NCI-H82 (cell line): ENCODE data around the gene ZNF182.
"Not testable (repeated sequence)": the region's sequence is repeated elsewhere in the genome, so short reads cannot be mapped to it uniquely, and the experiment has no call there.

Experiments used
- DNase-seq: peaks from one replicate; lab custom pipeline; 2025; lab: John Stamatoyannopoulos, UW

The ZNF182 gene

DNA sequence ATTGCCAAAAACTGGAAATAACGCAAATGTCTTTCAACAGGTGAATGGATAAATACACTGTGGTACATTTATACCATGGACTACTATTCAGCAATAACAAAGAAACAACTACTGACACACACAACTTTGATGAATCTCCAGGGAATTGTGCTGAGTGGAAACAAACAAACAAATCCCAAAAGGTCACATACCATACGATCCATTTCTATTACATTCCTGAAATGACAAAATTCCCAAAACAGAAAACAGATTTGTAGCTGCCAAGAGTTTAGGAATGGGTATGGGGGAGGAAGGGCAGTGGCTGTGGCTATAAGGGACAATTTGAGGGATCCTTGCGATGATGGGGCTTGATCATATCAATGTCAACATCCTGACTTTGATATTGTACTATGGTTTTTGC is 2.5 kb downstream of the ZNF182 start:
- DNase-seq = no peak

GRCh38 chrX:47992669-47993068 is 11.1 kb downstream of the ZNF182 start:
- DNase-seq = no peak

DNA sequence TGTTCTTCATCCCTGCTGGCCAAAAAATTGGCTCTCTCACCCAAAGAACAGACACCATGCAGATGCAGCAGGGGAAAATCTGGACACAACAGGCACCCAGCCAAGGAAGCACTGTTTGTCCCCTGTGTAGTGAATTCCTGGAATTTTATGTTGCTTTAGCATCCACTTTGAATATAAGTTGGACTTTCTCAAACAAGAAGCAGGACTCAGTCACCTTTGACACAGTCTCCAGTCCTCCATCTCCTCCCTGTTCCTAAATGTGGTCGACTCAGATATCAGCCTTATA is 11.8 kb downstream of the ZNF182 start:
- DNase-seq = no peak

- no peak for DNase-seq
Measured at GRCh38 chrX:47991263-47992094, 12.3 kb downstream of the ZNF182 start.

GRCh38 chrX:47976254-47977151 is 27.3 kb downstream of the ZNF182 start:
- DNase-seq = no peak

DNA sequence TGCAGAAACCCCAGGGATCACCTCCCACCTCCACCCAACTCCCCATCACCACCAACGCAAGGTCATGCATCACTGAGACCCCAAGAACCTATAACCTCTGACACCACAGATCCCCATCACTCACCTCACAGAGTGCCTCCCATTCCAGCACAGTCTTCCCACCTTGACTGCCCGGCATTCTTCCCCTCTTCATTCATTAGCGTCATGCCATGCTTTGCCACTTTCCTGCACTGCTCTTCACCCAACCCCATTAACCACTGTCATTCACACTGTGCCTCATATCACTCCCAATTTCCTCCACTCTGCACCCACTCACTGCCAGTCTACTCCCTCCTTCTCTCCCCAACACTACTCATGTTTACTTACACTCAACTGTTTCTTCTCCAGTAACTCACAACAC is 30.6 kb downstream of the ZNF182 start:
- DNase-seq = no peak

DNA sequence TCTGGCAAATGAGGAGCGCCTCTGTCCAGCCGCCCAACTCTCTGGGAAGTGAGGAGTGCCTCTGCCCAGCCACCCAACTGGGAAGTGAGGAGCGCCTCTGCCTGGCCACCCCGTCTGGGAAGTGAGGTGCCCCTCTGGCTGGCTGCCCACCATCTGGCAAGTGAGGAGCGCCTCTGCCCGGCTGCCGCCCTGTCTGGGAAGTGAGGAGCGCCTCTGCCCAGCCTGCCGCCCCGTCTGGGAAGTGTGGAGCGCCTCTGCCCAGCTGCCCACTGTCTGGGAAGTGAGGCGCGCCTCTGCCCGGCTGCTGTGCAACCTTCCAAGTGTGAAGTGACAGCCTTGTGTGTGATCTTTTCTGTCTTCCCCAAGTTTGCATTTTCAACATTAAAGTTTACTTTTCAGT is 38.3 kb downstream of the ZNF182 start:
- DNase-seq = not testable (repeated sequence)

DNA sequence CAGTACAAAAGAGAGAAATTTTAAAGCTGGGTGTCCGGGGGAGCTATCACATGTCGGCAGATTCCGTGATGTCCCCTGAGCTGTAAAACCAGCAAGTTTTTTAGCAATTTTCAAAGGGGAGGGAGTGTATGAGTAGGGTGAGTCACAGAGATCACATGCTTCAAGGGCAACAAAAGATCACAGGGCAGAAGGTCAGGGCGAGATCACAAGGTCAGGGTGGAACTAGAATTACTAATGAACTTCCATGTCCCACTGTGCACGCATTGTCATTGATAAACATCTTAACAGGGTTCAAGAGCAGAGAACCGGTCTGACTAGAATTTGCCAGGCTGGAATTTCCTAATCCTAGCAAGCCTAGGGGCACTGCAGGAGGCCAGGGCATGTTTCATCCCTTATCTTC is 42.0 kb downstream of the ZNF182 start:
- not testable (repeated sequence) for DNase-seq

DNA sequence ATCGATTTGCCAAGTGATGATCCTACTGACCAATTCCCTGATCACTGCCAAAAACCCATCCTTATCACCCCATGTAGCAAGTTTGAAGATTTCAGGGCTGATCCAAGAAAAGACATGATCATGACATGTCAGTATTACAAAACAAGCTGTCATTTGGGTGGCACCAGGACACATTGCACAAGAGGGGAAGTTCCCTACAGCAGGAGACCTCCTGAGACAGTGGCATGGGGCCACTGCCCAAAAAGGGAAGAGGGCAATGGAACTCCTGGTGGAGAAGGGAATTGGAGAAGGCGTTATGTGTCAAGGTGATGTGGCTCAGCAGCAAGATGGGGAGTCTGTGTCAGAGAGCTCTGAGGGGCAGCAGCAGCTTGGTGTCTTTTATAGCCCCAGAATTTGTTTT is 43.4 kb downstream of the ZNF182 start:
- no peak for DNase-seq

DNA sequence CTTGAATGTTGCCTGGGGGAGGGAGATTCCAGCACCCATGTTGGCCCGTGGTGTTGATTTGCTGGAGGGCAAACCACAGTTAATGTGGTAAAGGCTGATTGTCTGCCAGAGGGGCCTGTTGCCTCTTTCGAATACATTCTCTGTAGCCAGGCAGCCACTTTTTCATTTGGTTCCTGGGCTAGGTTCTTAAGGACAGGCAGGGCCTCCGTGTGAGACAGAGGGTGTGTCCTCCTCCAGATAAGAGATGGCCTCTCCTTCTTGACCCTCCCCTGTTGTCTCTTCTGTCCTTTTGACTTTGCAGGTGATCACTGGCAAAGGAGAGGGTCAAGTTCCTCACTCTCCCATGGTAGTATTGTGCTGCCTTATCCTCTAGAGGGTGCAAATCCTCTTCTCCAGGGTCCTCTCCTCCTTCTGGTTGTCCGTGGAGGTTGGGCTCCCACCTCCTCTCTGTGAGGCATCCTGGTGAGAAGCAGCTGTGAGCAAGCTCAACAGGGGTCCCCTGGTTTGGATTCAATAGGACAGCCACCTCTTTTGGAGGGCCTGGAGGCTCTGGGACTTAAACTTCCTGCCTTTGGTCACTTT is 44.9 kb downstream of the ZNF182 start:
- peak; percentile 10 for DNase-seq

GRCh38 chrX:47958206-47958605 is 45.6 kb downstream of the ZNF182 start:
- peak; percentile 83 for DNase-seq

GRCh38 chrX:47956016-47956415 is 47.8 kb downstream of the ZNF182 start:
- DNase-seq = no peak

DNA sequence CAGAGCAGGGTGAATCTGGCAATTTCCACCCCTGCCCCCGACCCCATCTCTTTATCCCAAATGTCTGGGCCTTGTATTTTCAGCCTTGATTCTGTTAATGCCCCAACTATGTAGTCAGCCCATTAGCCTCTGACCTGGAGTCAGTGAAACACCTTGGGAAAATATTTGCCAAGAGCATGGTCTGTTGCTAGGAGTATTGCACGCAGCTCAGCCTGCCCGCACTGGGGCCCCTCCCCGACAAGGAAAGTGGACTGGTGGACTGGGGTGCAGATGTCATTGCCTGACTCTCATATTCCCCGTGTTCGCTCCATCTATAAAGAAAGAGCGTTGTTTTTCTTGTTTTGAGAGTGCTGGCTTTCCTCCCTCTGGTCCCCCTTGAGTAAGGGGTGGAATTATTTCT is 48.5 kb downstream of the ZNF182 start:
- DNase-seq = not testable (repeated sequence)

GRCh38 chrX:47941423-47941822 is 62.4 kb downstream of the ZNF182 start:
- DNase-seq = no peak

GRCh38 chrX:47940448-47940847 is 63.3 kb downstream of the ZNF182 start:
- DNase-seq = no peak

- DNase-seq = no peak
Measured at GRCh38 chrX:47936940-47937317, 66.9 kb downstream of the ZNF182 start.

- no peak for DNase-seq
Measured at GRCh38 chrX:47936224-47936939, 67.4 kb downstream of the ZNF182 start.

DNA sequence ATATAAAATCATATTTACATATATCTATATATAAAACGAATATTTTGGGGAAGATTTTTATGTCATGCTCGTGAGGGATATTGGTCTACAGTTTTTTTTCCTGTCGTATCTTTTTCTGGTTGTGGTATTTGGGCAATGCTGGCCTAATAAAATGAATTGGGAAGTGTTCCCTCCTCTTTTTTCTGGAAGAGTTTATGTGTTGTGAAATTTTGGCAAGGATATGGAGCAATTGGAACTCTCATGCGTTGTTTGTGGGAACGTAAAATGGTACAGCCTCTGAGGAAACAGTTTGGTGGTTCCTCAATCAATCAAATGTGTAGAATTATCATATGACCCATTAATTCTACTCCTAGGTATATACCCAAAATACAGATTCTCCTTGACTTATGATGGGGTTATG is 69.8 kb downstream of the ZNF182 start:
- no peak for DNase-seq

DNA sequence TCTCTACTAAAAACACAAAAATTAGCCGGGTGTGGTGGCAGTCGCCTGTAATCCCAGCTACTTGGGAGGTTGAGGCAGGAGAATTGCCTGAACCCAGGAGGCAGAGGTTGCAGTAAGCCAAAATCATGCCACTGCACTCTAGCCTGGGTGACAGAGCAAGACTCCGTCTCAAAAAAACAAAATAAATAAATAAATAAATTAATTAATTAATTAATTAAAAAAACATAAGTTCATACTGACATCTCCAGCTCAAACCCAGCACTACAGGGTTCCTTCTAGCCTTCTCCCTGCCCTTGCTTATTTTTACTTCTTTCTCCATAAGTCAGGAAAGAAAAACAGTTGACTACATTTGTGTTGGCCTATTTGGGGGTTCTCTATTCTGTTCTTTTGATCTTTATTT is 71.8 kb downstream of the ZNF182 start:
- not testable (repeated sequence) for DNase-seq

DNA sequence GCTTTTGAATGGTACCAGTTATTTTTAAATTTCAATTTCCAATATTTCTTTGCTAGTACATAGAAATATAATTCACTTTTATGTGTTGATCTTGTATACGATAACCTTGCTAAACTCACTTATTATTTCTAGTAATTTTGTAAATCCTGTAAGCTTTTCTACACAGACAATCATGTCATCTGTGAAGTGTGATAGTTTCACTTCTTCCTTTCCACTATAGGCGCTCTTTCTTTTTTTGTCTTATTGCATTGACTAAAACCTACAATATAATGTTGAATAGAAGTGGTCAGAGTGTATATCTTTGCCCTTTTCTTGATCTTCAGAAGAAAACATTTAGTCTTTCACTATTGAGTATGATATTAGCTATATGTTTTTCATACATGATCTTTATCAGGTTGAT is 76.6 kb downstream of the ZNF182 start:
- no peak for DNase-seq
